Fibroblast of skin of right biceps (primary cell): ENCODE results near the gene EHD3.

ENCODE experiments used
- DNase-seq: peaks from one replicate; pipeline ENCODE4 v3.0.0-alpha.2; 2013

Gene EHD3

GRCh38 chr2:31237348-31238017, 3.5 kb downstream of the EHD3 start:
- no peak for DNase-seq

DNA sequence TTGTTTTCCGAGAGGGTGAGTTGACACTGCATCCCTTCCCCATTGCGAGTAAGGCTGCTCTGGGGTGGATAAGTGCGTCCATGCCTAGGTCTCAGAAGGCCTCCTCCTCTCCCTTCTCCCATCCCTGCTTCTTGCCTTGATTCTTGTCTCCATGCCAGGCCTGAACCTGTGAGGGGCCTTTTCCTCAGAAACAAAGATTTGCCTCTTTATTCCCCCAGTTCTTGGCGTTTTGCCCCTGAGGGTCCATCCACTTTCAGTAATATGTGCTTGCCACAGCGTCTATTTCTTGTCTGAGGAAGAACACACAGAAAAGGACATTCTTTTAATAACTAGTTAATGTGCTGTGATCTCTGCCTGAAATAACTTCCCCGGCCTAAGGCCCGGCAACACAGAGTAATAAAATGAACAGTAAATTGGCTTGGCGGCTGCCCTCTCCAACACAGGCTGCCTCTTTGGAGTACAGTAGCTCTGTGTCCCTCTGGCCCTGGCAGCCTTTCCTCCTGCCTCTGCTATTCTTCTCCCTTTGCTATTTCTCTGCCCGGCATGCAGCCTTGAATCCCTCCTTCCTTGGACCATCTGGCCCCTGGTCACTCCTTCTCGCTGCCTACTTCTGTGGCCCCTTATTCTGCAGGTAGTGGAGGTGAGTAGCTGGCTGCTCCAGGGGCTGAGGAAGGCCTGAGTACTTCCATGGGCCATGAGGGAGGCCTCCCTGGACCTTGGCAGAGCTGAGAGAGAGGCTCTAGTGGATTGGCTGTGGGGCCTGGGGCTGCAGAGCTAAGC, 4.4 kb downstream of the EHD3 start:
- DNase-seq = no peak

GRCh38 chr2:31238906-31239592, 5.1 kb downstream of the EHD3 start:
- DNase-seq = no peak

DNA sequence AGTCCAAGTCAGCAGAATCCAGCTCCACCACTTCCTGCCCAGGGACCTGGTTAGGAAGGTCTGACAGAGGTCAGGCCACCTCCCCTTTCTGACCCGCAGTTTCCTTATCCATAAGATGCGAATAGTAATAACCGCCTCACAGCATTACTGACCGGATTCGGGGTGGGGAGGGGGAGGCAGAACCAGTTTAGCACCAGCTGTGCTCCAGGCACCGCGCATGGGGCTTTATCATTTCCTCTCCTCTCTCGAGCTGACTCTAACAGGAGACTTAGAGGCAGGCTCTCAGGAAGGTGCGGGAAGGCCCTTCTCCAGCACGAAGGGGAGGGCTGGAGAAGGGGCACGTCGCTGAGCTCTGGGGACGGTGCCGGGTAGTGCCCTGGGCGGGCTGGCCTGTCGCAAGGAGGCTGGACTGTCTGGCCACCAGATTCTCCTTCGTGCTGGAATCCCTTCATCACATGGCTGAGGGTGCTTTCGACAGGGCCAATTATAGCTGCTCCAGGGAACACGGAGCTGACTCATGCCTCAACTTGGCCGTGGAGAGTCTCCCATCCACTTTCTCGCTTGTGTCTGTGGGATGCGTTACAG, 5.7 kb downstream of the EHD3 start:
- DNase-seq = peak; percentile 61

- DNase-seq = no peak
These were observed 6.7 kb downstream of the EHD3 start for GRCh38 chr2:31240381-31241365.

GRCh38 chr2:31241625-31242270, 7.8 kb downstream of the EHD3 start:
- DNase-seq = no peak

- no peak for DNase-seq
These were observed 9.1 kb downstream of the EHD3 start for GRCh38 chr2:31243053-31243452.

GRCh38 chr2:31244101-31244500, 10.1 kb downstream of the EHD3 start:
- DNase-seq = no peak

DNA sequence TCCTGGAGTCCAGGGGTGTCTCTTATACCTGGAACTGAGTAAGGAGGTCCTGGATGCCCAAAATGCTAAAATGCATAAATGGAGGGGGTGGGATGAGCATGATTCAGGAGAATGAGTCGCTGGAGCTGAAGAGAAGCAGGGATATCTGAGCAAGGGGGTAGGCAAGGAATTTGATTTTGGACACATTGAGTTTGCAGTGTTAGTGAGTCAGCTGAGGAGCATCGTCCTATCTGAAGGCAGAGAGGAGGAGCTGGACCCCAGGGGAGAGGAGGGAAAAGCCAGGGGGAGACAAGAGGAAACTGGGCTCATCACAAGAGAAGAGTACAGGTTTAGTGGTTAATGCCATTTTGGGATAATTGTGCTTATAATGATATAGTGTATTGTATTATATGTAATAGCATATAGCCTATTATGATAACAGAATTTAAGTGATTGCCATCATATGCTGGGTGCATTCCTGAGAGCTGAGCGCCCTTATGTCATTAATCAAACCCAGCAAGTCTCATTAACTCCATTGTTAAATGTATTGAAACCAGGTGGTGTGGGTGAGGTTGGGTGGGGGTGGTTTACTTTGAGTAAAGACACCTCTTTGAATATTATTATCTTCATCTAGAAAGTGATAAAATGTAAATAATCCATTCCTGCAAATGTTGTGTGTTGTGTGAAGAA, 12.4 kb downstream of the EHD3 start:
- DNase-seq = peak; percentile 81

GRCh38 chr2:31247711-31248110, 13.8 kb downstream of the EHD3 start:
- DNase-seq = peak; percentile 54

DNA sequence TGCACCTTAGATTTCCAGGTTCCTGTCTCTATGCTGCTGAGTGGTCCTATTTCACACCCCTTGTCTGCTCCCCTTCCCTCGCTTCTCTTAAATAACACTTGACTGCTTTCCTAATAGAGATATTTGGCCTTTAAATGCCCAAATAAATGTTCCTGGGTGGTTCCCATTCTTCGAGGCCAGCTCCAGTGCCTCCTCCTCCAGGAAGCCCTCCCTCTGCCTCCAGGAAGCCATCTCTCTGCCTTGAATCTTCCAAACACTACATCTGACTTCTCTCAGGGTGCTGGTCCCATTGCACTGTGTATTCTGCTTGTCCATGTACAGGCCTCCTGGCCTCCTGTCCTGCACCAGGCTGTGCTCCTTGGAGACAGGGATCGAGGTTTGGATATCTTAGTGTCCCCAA, 14.2 kb downstream of the EHD3 start:
- DNase-seq = no peak

GRCh38 chr2:31249009-31249690, 15.2 kb downstream of the EHD3 start:
- DNase-seq = no peak

- no peak for DNase-seq
These were observed 17.1 kb downstream of the EHD3 start for GRCh38 chr2:31251018-31251417.

- DNase-seq = no peak
These were observed 17.9 kb downstream of the EHD3 start for GRCh38 chr2:31251851-31252250.

- DNase-seq = no peak
These were observed 19.6 kb downstream of the EHD3 start for GRCh38 chr2:31253356-31254131.

GRCh38 chr2:31254237-31255203, 20.6 kb downstream of the EHD3 start:
- no peak for DNase-seq

DNA sequence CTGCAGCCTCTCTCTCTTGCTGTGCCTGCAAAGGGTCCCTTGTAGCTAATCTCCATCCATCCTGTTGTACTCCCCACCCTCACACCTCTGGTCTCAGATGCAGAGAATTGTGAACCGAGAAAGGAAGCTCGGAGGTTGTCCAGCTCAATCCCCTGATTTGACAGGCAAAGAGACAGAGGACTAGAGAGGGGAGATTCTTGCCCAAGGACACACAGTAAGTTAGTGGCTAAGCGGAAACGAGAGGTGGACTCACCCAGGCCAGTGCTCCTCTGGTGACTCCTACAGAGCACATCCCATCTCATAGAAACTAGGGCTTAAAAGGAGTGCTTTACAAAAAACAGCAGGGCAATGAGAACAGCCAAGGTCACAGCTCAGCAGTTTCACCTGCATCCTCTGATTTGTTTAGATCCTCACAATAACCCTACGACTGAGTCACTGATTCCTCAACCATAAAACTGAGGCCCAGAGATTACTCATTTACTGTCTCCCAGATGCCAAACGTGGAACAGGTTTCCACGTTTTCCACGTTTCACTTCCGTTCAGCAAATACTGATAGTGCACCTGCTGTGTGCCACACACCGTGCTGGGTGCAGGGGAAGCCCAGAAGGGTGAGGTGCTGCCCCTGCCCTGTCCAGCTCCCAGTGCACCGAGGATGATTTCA, 22.1 kb downstream of the EHD3 start:
- DNase-seq = no peak
